GM12891 (cell line): ENCODE data around the gene MXI1.

Experiments used
- POLR2A ChIP-seq: IDR thresholded peaks from 2 replicates; pipeline ENCODE4 v1.6.1; 2011; ENCODE audit warnings: low read depth, low read length, control low read depth
- POLR2AphosphoS5 ChIP-seq: IDR thresholded peaks from 2 replicates; pipeline ENCODE4 v1.6.1; 2011; ENCODE audit warnings: low read depth, low read length, control low read depth
- POU2F2 ChIP-seq: IDR thresholded peaks from 2 replicates; pipeline ENCODE4 v1.6.1; 2011; ENCODE audit warnings: low read depth, mild to moderate bottlenecking, control low read depth, low read length, moderate library complexity
- TAF1 ChIP-seq: IDR thresholded peaks from 2 replicates; pipeline ENCODE4 v1.6.1; 2011; ENCODE audit warnings: low read depth, low read length, control low read depth

DNA sequence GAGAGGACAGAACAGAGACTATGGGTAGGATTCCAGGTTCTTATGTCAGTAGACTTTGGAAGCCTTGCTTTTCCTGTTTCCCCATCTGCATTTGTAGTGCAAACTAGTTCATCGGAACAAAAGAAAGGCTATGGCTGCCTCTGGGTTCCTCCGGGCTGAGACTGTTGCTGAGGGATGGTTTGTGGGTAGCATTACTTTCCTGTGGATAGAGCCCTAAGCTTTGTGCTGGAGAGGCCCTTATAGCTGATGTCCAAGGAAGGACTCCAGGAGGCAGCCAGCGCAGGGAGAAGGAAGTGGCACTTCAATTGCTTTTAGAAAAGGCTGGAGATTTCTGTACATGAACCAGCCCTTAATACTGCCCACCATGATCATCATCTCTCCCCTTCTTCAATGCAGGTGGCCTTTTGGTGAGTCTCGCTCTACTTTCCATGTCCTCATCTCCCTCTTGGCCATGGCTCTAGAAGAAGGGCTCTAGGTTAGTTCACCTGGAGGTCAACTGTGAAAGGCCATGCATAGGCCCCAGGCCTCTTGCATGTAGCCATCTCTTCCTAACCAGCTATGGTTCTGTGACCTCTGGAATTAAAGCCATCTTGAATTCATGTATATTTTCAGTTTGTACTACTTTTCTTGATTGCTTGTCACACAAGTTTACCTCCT is 15.4 kb downstream of the MXI1 start:
- TF ChIP-seq POLR2A: no peak
- TF ChIP-seq POLR2AphosphoS5: no peak
- no peak for TF ChIP-seq TAF1
- no peak for TF ChIP-seq POU2F2
